HG03575 (cell line): ENCODE data around the gene TMPRSS3.

Experiments used
- ATAC-seq: cut with Tn5 transposase; IDR thresholded peaks from one replicate; pipeline ENCODE4 v1.9.1; 2021; ENCODE audit not compliant: unreplicated experiment, insufficient number of reproducible peaks, low FRiP score; ENCODE audit errors: extremely low read depth

Gene TMPRSS3

DNA sequence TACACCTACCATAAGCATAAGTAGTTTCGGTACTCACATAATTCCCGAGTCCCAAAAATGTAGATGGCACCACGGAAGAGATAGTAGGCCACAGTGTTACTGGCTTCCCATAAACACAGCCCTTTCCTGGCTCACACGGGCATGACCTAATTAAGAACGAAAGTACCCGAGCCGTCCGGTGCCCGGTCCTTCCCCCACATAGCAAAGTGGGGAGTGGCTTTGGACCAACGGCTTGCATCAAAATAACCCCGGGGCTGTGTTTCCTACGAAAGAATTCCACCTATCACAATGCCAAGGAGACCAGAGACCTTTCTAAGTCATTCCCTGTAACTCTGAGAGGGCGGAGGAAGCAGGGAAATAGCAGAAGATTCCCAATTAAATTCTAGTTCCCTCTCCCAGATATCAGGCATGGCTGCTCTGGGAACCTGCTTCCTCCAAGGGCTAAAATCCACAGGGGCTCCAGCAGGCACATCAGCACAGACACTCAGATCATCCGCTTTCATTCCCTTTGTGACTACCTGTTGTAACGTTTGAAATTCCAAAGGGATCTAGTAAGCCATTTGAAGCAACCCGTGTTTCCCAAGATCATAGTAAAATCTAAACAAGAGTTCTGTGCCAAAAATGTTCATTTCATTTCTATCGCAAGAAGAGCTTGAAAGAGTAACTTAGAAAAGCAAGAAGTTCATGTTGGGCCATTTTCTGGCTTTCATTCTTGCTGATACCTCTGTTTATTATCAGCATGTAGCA lies at the start of gene TMPRSS3:
Gene TMPRSS3, minus strand, starts transcription at position 148 of the 747 bp plus-strand sequence. CDS start 635 bp downstream, outside the sequence.
- no peak for ATAC-seq

DNA sequence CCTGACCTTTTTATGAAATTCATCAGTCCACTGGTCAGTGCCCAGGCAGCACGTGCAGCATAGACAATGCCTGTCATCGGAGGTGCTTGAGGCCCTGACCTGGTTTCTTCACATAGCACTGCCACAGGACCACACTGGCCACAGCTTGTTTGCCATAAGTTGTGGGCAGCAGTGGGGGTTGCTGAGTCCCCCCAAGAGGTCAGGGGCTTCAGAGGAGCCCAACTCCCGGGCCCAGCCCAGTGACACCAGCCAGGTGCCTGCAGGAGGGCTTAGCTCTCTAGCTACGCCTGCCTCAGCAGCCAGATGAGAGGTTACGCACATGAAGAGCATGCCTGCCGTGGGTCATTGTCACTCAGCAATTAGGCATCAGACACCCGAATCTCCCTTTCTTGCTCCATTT lies 49.5 kb upstream of the TMPRSS3 start:
- no peak for ATAC-seq

DNA sequence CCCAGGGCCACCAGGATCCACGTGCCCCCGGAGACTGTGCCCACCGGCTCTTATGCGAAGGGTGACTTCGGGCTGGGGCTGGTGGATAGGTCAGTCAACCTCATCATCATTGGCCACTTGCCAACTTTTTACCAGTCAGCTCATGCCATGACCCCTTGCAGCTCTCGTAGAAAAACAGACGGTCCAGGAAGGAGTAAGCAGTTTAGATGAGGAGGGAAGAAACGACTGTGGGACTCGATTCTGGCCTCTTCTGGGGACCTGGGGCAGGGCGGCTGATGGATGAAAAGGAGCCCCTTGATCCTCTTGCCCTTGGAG lies 48.9 kb upstream of the TMPRSS3 start:
- ATAC-seq: no peak

DNA sequence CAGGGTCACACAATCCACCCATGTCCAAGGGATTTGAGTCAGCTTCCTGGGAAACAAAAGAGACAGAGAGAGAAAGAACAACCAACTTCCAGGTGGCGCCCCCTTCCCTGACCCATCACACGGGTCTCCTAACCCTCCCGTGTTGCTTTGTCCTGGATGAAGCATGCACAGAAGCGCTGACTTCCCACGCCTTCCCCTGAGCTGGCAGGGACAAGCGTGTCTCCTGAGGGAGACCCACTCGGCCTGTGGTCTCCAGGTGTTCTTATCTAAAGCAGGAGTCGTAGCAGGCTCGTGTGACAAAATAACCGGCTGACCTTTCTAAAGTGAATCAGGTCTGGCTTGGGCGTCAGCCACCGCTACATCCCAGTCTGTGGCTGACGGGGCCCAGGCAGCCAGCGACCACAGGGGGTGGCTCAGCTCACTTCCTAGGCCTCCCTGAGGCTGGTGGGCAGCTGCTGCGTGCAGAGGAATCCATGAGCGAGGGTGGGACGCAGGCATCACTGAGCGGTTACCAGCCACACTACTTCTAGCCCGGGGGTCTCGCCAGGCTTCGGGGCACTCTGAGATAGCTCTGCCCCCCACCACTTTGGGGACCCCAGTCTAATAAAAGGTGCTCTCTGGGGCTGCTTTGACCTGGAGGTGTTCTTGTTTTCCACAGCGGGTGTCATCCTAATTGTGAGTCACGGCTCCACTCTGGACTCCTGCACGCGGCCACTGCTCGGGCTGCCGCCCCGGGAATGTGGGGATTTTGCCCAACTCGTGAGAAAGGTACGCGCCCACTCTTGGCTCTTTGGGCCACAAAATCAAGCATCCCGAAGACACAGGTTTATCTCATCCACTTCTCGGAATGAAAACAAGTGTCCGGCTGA lies 48.3 kb upstream of the TMPRSS3 start:
- no peak for ATAC-seq

DNA sequence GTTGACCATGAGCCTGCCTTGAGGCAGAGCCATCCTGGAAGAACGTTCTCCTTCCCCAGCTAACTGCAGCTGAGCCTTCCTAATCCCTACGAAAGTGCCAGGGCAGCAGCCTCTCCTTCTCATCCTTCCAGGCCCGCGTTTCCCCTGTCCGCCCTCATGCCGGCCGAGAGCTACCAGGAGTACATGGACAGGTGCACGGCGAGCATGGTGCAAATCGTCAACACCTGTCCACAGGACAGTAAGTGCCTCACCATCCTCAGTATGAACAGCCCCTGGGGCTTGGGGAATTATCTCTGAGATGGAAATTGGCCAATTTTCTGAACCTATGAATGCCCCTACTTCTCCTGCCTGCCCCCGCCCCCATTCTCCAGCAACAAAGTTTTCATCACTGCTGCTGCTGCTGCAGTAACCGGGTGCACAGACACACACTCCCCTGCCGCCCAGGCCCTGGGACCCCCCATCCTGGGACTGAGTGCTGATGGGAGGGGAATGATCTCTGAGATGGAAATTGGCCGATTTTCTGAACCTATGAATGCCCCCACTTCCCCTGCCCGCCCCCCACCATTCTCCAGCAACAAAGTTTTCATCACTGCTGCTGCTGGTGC lies 47.4 kb upstream of the TMPRSS3 start:
- ATAC-seq: no peak

DNA sequence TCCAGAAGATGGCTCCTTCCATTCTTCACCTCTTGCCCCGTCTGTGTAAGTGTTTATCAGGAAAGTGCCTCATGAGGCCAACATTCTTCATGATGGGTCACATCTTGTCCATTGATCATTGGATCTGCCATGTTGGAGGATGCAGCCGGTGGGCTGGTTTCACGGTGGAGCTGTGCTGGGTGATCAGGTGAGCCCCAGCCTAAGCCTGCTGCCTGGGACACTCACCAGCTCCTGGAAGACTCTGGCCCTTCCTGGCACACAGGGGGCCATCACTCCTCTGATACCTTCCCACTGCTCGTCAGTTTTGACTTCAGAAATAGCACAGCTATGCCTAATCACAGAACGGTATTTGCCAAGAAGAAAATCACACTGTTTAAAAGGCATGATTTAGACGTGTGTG lies 46.1 kb upstream of the TMPRSS3 start:
- ATAC-seq: no peak

DNA sequence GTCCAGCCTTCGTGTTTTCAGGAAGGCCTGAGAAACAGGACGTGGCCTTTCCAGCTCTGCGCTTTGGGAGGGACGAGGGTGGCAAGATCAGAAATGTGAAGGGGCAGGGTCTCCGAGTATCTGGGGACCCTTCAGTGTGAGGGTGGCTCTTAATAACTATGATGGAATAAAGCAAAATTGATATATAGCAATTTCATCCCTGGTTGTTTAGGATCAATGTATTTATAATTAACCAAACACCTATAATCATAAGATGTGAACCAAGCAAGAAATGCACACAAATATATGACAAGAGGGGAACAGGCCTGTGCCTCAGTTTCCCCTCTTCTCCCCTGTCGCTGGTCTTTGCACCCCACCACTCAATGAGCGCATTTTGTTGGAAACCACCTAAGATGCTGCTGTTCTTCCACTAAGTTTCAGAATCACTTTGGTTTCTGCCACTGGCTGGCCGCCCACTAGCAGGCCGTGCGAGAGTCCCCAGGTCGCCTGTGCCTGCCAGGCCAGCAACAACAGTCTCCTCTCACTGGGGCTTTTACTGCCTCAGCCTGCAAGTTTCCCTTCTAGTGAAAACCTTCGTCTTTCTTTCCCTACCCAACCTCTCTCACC lies 44.4 kb upstream of the TMPRSS3 start:
- no peak for ATAC-seq

DNA sequence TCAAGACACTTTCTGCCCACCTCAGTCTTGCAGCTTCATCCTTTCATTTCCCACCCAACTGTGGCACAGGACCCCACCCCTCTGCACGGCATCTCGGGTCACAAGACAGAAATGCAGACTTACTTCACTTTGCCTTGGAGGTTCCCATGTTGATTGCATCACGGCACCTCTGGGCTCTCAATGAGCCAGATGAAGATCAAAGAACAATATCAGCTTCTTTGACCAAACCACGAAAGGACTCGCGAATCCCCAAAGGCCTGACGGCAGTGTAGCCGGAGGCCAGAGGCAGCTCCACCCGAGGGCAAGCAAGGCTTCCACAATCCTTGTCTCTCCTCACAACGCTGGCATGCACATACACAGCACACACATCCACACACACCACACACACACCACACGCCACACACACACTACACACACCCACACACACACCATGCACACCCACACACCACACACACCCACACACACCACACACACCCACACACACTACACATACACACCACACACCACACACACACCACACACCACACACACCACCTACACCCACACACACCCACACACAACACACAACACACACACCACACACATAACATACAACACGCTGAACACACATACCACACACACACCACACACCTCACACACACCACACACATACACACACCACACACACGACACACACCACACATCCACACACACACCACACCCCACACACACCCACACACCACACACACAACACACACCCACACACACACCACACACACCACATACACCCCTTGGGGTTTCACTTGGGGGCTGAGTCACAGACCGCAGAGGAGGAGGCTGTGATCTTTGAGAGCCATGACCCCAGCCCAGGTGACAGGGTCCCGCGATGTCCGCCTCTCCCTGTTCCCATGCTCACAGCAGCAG lies 43.7 kb upstream of the TMPRSS3 start:
- no peak for ATAC-seq

DNA sequence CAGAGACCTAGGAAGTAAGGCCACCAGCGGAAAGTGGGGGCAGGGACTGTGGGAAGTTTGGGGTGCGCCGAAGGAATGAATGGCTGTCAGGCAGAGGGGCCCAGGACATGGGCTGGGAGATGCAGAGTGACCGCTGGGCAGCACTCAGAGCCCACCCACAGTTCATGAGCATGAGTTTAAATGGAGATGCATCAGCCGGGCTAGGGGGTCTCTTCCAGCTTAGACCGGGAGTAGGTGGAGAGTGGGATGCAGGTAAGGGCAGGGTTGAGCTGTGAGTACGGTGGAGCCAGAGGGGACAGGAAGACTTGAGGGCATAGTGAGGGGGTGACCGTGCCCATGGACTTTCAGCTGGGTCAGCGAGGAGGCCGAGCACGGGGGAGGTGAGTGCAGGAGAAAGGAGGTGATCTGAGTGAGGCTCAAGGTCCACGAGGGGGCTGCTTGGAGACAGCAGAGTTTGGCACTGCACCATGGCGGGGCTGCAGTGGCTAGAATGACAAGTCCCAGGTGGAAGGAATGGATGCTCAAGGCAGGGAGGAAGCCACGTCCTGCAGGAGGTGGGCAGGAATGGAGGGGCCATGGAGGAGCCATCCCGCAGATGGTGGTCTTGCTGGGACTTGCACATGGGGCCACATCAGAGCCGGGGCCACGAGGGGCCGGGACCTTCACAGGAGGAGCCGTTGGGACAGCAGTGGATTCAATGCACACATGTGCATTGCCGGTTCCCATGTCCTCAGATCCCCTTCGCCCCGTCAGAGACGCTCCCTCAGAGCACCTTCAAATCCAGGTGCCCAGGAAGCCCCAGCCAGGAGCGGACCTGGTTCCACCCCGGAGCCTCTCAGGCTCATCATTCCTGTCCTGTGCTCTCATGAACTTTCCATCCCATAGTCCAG lies 42.7 kb upstream of the TMPRSS3 start:
- ATAC-seq: no peak

DNA sequence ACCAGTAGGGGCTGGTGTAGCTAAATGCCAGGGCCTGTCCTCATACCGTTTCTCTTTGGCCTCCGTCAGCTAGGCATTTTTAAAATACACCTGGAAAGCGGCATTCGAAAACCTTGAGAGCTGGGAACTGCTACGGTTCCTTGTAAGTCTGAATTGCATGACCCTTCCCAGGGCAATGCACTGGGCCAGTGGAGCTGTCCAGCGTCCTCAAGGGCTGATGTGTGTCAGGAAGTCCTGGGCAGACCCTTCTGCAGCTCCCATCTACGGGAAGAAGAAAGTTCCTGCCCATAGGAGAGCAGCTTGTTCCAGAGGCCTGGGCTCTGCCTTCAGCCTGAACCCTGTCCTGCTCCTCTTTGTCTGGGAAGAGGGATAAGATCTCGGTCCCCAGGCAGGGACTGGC lies 41.9 kb upstream of the TMPRSS3 start:
- ATAC-seq: no peak

DNA sequence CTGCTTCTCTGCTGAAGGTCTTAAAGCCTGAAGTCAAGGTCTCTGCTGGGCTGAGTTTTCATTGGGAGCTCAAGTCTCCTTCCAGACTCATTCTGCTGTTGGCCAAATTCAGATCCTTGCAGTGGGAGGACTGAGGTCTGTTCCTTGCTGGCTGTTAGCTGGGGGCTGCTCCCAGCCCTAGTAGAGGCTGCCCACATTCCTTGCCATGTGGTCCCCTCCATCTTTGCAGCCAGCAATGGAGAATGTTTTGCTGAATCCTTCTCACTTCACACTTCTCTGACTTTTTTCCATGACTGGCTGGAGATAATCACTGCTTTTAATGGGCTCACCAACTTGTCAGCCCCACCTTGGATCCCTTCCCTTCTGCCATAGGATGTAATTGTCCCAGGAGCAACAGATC lies 41.1 kb upstream of the TMPRSS3 start:
- no peak for ATAC-seq

DNA sequence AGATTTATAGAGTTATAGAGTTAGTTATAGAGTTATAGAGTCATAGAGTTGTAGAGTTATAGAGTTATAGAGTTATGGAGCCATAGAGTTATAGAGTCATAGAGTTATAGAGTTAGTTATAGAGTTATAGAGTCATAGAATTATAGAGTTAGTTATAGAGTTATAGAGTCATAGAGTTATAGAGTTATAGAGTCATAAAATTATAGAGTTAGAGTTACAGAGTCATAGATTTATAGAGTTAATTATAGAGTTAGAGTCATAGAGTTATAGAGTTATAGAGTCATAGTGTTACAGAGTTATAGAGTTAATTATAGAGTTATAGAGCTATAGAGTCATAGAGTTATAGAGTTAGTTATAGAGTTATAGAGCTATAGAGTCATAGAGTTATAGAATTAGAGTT lies 40.0 kb upstream of the TMPRSS3 start:
- no peak for ATAC-seq

DNA sequence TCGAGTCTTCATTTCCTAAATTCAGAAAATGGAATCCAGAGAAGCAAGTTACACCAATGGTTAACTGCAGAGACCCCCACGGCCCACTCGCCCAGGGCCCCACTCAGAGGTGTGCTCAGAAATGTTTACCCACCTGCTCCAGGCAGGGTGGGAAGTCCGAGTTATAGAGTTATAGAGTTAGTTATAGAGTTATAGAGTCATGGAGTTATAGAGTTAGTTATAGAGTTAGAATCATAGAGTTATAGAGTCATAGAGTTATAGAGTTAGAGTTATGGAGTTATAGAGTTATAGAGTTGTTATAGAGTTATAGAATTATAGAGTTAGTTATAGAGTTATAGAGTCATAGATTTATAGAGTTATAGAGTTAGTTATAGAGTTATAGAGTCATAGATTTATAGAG lies 39.5 kb upstream of the TMPRSS3 start:
- ATAC-seq: no peak

DNA sequence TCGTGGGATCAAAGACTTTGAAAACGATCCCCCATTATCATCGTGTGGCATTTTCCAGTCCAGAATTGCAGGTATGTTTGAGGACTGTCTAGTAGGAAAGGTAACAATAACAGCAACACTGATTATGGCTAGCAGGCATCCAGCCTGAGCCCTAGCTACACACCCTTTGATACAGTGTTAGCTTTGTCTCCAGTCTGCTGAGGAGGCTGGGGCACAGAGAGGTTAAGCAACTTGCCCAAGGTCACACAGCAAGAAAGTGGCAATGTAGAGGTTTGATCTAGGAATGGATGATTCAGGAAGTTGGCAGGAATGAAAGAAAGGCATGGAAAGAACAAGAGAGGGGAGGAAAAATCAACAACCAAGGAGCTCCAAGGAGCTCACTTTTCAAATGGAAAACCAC lies 39.0 kb upstream of the TMPRSS3 start:
- ATAC-seq: no peak

DNA sequence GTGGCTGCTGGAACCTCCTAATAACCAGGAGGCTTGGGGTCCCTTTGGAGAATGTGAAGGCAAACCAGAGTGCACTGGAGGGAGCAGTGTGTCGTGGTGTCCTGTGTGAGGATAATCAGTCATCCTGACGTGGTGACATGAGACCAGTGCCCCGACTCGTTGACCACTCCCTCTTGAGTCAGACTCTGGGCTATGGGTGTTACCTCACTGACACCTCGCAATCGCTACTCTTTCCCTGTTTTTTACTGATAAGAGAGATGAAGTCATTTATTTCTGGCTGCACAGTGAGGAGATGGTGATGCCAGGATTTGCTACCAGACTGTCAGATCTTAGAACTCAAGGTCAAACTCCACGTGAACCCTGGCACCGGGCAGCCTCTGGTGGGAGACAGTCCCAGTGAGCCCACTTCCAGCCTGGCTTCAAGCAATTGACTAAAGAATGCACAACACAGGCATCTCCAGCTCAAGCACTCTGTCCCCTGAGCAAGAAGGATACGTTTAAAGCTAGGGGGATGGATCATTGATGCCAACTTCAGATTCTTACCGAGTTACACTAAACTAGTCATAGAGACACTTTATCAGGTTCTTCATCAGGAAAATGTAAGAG lies 38.2 kb upstream of the TMPRSS3 start:
- ATAC-seq: no peak

DNA sequence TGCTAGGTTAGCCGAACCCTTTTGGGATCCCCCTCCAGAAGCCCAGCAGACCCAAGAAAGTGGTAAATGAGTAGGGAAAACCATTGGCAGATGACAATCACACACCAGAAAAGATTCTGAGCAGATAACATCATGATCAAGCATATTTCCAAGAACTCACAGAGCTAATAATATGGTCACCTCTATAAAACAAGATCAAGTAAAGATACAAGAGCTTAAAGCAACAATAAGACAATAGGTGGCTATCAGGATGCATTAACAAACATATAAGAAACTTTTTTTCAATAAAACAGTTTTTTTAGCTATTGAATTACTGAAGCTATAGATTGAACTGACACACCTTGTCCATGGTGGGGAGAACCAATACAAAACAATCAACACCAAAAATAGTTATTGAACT lies 36.8 kb upstream of the TMPRSS3 start:
- ATAC-seq: no peak

DNA sequence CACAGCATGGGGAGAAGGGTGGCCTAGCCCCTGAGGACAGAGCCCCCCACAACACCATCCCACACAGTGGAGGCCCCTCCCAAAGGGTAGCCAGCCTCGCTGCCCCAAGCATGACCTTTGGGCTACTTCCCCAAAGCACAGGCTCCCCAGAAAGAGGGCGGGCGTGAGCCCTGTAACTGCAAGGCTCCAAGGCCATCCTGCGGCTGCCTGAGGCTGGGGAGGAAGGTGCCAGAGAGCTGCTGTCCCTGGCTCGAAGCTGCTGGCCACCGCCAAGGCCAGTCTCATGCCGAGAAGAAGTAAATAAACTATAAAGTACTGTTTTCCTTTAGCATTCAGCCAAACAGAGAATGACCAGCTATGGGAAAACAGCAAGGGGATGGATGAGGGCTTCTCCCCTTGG lies 35.3 kb upstream of the TMPRSS3 start:
- ATAC-seq: no peak

DNA sequence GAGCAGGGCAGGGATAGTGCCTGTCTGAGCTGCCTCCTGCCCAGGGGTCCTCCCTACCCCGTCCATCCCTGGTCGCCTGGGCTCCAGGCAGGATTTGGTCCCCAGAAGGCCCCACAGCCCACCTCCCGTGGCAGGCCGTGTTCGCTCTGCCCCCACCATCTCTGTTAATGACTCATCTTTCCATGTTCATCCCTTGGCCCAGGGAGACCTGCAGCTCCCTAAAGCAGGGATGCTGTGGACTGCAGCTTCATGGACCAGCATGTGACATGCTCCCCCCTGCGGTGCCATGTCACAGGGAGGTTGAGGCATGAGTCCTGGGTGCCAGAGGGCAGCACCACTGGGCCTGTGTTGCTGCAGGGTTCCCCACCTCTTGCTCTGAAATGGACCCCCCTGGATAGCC lies 34.7 kb upstream of the TMPRSS3 start:
- no peak for ATAC-seq
